HG03520 (cell line): ENCODE measurements around the gene RAD21L1.

Source experiments
- ATAC-seq: cut with Tn5 transposase; IDR thresholded peaks from one replicate; pipeline ENCODE4 v1.9.1; 2021; ENCODE audit warnings: mild to moderate bottlenecking, moderate library complexity; ENCODE audit not compliant: unreplicated experiment

Gene RAD21L1

GRCh38 chr20:1293641-1294379 lies 68.0 kb downstream of the RAD21L1 start:
- no peak for ATAC-seq

- ATAC-seq, result no peak
These were observed 68.7 kb downstream of the RAD21L1 start for GRCh38 chr20:1294497-1294896.

- ATAC-seq, result no peak
These were observed 69.6 kb downstream of the RAD21L1 start for GRCh38 chr20:1295276-1295930.

GRCh38 chr20:1296117-1296610 lies 70.3 kb downstream of the RAD21L1 start:
- ATAC-seq, result no peak

- ATAC-seq, result no peak
These were observed 71.1 kb downstream of the RAD21L1 start for GRCh38 chr20:1296922-1297321.

GRCh38 chr20:1297486-1297885 lies 71.6 kb downstream of the RAD21L1 start:
- no peak for ATAC-seq

- ATAC-seq, result no peak
These were observed 72.3 kb downstream of the RAD21L1 start for GRCh38 chr20:1298166-1298565.

- ATAC-seq, result no peak
These were observed 73.2 kb downstream of the RAD21L1 start for GRCh38 chr20:1298888-1299511.

GRCh38 chr20:1299522-1299921 lies 73.7 kb downstream of the RAD21L1 start:
- no peak for ATAC-seq

GRCh38 chr20:1300083-1300840 lies 74.4 kb downstream of the RAD21L1 start:
- ATAC-seq, result no peak

- ATAC-seq, result no peak
These were observed 75.2 kb downstream of the RAD21L1 start for GRCh38 chr20:1301031-1301529.

- ATAC-seq, result no peak
These were observed 77.1 kb downstream of the RAD21L1 start for GRCh38 chr20:1302685-1303541.

GRCh38 chr20:1304710-1305515 lies 79.1 kb downstream of the RAD21L1 start:
- ATAC-seq, result no peak
